Liver (tissue), 9 donors: Measurements from ENCODE around the gene SNCB. TPM values are rescaled to one million over a fixed set of nuclear protein-coding genes. Genes with fewer than 3 reads are reported as not detected.
"Not testable (repeated sequence)": the region's sequence is repeated elsewhere in the genome, so short reads cannot be mapped to it uniquely, and the experiment has no call there.

ENCODE experiments used
- DNase-seq: peaks from one replicate; pipeline ENCODE4 v3.0.0-alpha.2; 2017; ENCODE audit warnings: low spot score
- H3K27ac ChIP-seq, 2 donors: one replicate each; pipeline ENCODE4 v1.7.0; 2013; ENCODE audit warnings: inconsistent platforms in 2 of 2, low read length in 2 of 2, control low read depth in 1 of 2, low read depth in 1 of 2, mild to moderate bottlenecking in 1 of 2
- H3K27me3 ChIP-seq, 4 donors: one replicate each; pipeline versions ENCODE4 v1.6.1 to v1.7.0; 2013; ENCODE audit warnings: low read length in 3 of 4, inconsistent platforms in 1 of 4, mild to moderate bottlenecking in 1 of 4, moderate library complexity in 1 of 4; ENCODE audit not compliant: control insufficient read depth in 4 of 4, insufficient read depth in 4 of 4
- H3K36me3 ChIP-seq, 4 donors: one replicate each; pipeline versions ENCODE4 v1.6.1 to v1.7.0; 2013; ENCODE audit warnings: low read length in 3 of 4, mild to moderate bottlenecking in 3 of 4, low read depth in 1 of 4, moderate library complexity in 1 of 4; ENCODE audit not compliant: control insufficient read depth in 4 of 4, insufficient read depth in 3 of 4
- H3K4me1 ChIP-seq, 4 donors: one replicate each; pipeline versions ENCODE4 v1.6.1 to v1.7.0; 2013; ENCODE audit warnings: low read length in 3 of 4, mild to moderate bottlenecking in 3 of 4, moderate library complexity in 1 of 4; ENCODE audit not compliant: control insufficient read depth in 4 of 4, insufficient read depth in 4 of 4
- H3K4me3 ChIP-seq, 3 donors: one replicate each; pipeline versions ENCODE4 v1.6.1 to v1.7.0; 2013; ENCODE audit warnings: low read length in 3 of 3, control low read depth in 1 of 3, low read depth in 1 of 3, mild to moderate bottlenecking in 1 of 3
- H3K9ac ChIP-seq, 2 donors: one replicate each; pipeline ENCODE4 v1.7.0; 2013; ENCODE audit warnings: low read length in 2 of 2, mild to moderate bottlenecking in 2 of 2, moderate library complexity in 2 of 2, control low read depth in 1 of 2, low read depth in 1 of 2
- H3K9me3 ChIP-seq, 4 donors: one replicate each; pipeline versions ENCODE4 v1.6.1 to v1.7.0; 2013; ENCODE audit warnings: low read length in 3 of 4; ENCODE audit not compliant: control insufficient read depth in 4 of 4
- EGR1 ChIP-seq, 2 donors: IDR thresholded peaks; 2 replicates each; pipeline ENCODE4 v1.6.1; 2016 to 2018; ENCODE audit warnings: antibody characterized with exemption in 2 of 2, low read depth in 2 of 2
- FOXA1 ChIP-seq: IDR thresholded peaks from 2 replicates; pipeline ENCODE4 v1.6.1; 2016; ENCODE audit warnings: antibody characterized with exemption
- FOXA2 ChIP-seq: IDR thresholded peaks from 2 replicates; pipeline ENCODE4 v1.6.1; 2016; ENCODE audit warnings: antibody characterized with exemption
- GABPA ChIP-seq, 2 donors: IDR thresholded peaks in 1 of 2; conservative IDR thresholded peaks in 1 of 2; 2 replicates each; pipeline ENCODE4 v1.6.1; 2016; ENCODE audit warnings: antibody characterized with exemption in 2 of 2, mild to moderate bottlenecking in 1 of 2, moderate library complexity in 1 of 2
- JUND ChIP-seq, 2 donors: IDR thresholded peaks; 2 replicates each; pipeline ENCODE4 v1.6.1; 2016; ENCODE audit warnings: antibody characterized with exemption in 2 of 2
- NR2F2 ChIP-seq: IDR thresholded peaks from 2 replicates; pipeline ENCODE4 v1.6.1; 2016; ENCODE audit warnings: antibody characterized with exemption
- RAD21 ChIP-seq, 2 donors: IDR thresholded peaks; 2 replicates each; pipeline ENCODE4 v1.6.1; 2016; ENCODE audit warnings: antibody characterized with exemption in 2 of 2, mild to moderate bottlenecking in 2 of 2
- RXRA ChIP-seq, 2 donors: IDR thresholded peaks; 2 replicates each; pipeline ENCODE4 v1.6.1; 2017 to 2018; ENCODE audit warnings: antibody characterized with exemption in 2 of 2, mild to moderate bottlenecking in 1 of 2
- SP1 ChIP-seq: IDR thresholded peaks from 2 replicates; pipeline ENCODE4 v1.6.1; 2018; ENCODE audit warnings: antibody characterized with exemption, mild to moderate bottlenecking
- TAF1 ChIP-seq: conservative IDR thresholded peaks from 2 replicates; pipeline ENCODE4 v1.6.1; 2016; ENCODE audit warnings: antibody characterized with exemption, mild to moderate bottlenecking
- YY1 ChIP-seq: IDR thresholded peaks from 2 replicates; pipeline ENCODE4 v1.6.1; 2016; ENCODE audit warnings: antibody characterized with exemption, mild to moderate bottlenecking
- WGBS: extraction: QIAGEN DNeasy Blood & Tissue Kit; methylation state at CpG from one replicate; pipeline ENCODE4 v1.1.7; 2013; 5-methylcytosine and 5-hydroxymethylcytosine counted together
- polyA plus RNA-seq, 2 donors: library from polyadenylated mRNA; stranded (reverse) in 1 of 2; unstranded in 1 of 2; fragments of 200-250 nt in 1 of 2; fragments of >200 nt in 1 of 2; fragmentation: Nextera tagmentation in 1 of 2; extraction: Ambion mirVana in 1 of 2; gene quantifications; one replicate each; pipeline versions ENCODE4 v1.2.1 to v1.2.3, GENCODE V29; 2013 to 2015
- total RNA-seq, 2 donors: library from RNA; depleted of rRNA; stranded (reverse); fragments of >200 nt; gene quantifications; one replicate each; pipeline ENCODE4 v1.2.3, GENCODE V29; 2014
- TF ChIP-seq, protein P1 (sequence below): IDR thresholded peaks from 2 replicates; pipeline ENCODE4 v1.6.1; 2016; ENCODE audit warnings: antibody characterized with exemption, mild to moderate bottlenecking
- TF ChIP-seq, protein P2 (sequence below): IDR thresholded peaks from 2 replicates; pipeline ENCODE4 v1.6.1; 2016; ENCODE audit warnings: antibody characterized with exemption
- TF ChIP-seq, protein P3 (sequence below): IDR thresholded peaks from 2 replicates; pipeline ENCODE4 v1.6.1; 2016; ENCODE audit warnings: antibody characterized with exemption
- TF ChIP-seq, protein P4 (sequence below): IDR thresholded peaks from 2 replicates; pipeline ENCODE4 v1.6.1; 2016; ENCODE audit warnings: antibody characterized with exemption
- TF ChIP-seq, protein P5 (sequence below): fragments of 150-350 bp; IDR thresholded peaks from 2 replicates; pipeline ENCODE4 v1.5.1; 2017; ENCODE audit warnings: improper control_type of control experiment, low read depth, low read length; ENCODE audit not compliant: missing input control
- donor health status: healthy.
- donor health status: healthy.
- donor health status: healthy.
- donor health status: healthy.
- donor health status: healthy.

Gene SNCB
- total and polyA plus RNA-seq, 4 donors = not detected

DNA sequence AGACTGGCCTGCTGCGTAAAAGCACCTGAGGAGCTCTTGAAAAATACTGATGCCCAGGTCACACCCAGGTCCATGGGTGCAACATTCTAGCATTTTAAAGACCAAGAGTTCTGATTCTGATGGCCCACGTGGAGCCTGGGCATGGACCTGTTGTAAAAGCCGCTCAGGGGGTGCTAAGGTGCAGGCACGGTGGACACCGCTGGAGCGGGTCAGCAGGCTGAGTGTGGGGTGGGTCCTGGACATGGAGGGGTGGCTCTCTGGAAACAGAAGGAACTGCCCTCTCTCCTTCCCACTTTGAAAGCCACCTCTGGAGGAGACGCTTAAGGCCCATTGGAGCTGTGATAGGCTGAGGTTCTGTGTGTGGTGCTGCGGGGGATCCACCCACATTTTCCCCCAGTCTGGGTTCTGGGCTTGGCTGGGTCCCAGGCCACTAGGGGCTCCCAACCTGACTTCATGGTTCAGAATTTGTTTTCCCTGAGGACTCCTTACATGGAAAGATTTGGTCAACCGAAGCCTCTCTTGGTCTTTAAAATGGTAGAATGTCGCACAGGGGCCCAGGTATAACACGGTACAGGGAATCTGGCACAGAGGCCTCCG lies 37.0 kb downstream of the SNCB start (continued):
- TF ChIP-seq, protein P1, sequence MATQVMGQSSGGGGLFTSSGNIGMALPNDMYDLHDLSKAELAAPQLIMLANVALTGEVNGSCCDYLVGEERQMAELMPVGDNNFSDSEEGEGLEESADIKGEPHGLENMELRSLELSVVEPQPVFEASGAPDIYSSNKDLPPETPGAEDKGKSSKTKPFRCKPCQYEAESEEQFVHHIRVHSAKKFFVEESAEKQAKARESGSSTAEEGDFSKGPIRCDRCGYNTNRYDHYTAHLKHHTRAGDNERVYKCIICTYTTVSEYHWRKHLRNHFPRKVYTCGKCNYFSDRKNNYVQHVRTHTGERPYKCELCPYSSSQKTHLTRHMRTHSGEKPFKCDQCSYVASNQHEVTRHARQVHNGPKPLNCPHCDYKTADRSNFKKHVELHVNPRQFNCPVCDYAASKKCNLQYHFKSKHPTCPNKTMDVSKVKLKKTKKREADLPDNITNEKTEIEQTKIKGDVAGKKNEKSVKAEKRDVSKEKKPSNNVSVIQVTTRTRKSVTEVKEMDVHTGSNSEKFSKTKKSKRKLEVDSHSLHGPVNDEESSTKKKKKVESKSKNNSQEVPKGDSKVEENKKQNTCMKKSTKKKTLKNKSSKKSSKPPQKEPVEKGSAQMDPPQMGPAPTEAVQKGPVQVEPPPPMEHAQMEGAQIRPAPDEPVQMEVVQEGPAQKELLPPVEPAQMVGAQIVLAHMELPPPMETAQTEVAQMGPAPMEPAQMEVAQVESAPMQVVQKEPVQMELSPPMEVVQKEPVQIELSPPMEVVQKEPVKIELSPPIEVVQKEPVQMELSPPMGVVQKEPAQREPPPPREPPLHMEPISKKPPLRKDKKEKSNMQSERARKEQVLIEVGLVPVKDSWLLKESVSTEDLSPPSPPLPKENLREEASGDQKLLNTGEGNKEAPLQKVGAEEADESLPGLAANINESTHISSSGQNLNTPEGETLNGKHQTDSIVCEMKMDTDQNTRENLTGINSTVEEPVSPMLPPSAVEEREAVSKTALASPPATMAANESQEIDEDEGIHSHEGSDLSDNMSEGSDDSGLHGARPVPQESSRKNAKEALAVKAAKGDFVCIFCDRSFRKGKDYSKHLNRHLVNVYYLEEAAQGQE = no peak
- TF ChIP-seq, protein P2, sequence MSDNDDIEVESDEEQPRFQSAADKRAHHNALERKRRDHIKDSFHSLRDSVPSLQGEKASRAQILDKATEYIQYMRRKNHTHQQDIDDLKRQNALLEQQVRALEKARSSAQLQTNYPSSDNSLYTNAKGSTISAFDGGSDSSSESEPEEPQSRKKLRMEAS = no peak
- no peak for TF ChIP-seq RAD21 (IDR thresholded peaks at IDR 0.05)

DNA sequence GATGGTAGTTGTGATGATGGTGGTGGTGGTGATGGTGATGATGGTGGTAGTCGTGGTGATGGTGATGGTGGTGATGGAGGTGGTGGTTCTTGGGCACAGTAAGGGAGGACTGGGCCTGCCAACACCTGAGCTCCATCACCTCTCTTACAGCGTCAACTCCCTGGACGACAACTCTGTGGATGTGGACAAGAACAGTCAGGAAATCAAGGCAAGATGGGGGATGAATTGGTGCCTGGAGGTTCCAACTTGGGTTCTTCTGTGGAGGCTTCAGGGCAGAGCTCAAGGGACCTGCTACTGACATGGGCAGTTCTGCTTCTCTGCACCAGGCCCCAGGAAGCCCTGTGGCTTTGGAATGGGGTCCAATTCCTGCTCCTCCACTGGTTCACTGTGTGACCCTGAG lies 37.8 kb downstream of the SNCB start:
- Histone ChIP-seq H3K36me3 (peaks cover 0 to 15% (median 3%) of the 10 kb centered on the region in 4 donors), H3K27me3 (no peaks in the 10 kb centered on the region), H3K9me3 (no peaks in the 10 kb centered on the region), H3K27ac (no peak overlapping the region), H3K9ac (no peak overlapping the region), H3K4me1 (peaks cover 4 to 14% (median 6%) of the 10 kb centered on the region in 4 donors), H3K4me3 (no peak overlapping the region)
- no peak for TF ChIP-seq FOXA1
- TF ChIP-seq FOXA2 = no peak
- TF ChIP-seq, protein P1 = no peak
- TF ChIP-seq, protein P3, sequence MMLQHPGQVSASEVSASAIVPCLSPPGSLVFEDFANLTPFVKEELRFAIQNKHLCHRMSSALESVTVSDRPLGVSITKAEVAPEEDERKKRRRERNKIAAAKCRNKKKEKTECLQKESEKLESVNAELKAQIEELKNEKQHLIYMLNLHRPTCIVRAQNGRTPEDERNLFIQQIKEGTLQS = no peak
- TF ChIP-seq GABPA (IDR thresholded peaks at IDR 0.05 in 1 of 2, conservative IDR thresholded peaks at IDR 0.05 in 1 of 2) = no peak
- no peak for TF ChIP-seq RXRA (IDR thresholded peaks at IDR 0.05)
- no peak for TF ChIP-seq EGR1 (IDR thresholded peaks at IDR 0.05; ENCODE audit: low read depth in 2 of 2)
- no peak for TF ChIP-seq JUND (IDR thresholded peaks at IDR 0.05)
- no peak for TF ChIP-seq TAF1
- TF ChIP-seq NR2F2 = no peak
- no peak for TF ChIP-seq YY1
- TF ChIP-seq SP1 = no peak
- no peak for TF ChIP-seq RAD21 (IDR thresholded peaks at IDR 0.05)
- TF ChIP-seq, protein P4, sequence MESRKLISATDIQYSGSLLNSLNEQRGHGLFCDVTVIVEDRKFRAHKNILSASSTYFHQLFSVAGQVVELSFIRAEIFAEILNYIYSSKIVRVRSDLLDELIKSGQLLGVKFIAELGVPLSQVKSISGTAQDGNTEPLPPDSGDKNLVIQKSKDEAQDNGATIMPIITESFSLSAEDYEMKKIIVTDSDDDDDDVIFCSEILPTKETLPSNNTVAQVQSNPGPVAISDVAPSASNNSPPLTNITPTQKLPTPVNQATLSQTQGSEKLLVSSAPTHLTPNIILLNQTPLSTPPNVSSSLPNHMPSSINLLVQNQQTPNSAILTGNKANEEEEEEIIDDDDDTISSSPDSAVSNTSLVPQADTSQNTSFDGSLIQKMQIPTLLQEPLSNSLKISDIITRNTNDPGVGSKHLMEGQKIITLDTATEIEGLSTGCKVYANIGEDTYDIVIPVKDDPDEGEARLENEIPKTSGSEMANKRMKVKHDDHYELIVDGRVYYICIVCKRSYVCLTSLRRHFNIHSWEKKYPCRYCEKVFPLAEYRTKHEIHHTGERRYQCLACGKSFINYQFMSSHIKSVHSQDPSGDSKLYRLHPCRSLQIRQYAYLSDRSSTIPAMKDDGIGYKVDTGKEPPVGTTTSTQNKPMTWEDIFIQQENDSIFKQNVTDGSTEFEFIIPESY = no peak
- TF ChIP-seq, protein P2 = no peak
- TF ChIP-seq, protein P5, sequence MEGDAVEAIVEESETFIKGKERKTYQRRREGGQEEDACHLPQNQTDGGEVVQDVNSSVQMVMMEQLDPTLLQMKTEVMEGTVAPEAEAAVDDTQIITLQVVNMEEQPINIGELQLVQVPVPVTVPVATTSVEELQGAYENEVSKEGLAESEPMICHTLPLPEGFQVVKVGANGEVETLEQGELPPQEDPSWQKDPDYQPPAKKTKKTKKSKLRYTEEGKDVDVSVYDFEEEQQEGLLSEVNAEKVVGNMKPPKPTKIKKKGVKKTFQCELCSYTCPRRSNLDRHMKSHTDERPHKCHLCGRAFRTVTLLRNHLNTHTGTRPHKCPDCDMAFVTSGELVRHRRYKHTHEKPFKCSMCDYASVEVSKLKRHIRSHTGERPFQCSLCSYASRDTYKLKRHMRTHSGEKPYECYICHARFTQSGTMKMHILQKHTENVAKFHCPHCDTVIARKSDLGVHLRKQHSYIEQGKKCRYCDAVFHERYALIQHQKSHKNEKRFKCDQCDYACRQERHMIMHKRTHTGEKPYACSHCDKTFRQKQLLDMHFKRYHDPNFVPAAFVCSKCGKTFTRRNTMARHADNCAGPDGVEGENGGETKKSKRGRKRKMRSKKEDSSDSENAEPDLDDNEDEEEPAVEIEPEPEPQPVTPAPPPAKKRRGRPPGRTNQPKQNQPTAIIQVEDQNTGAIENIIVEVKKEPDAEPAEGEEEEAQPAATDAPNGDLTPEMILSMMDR = no peak
- no peak for DNase-seq
- 97% methylated on average over 3 of the region's 3 CpGs for WGBS

DNA sequence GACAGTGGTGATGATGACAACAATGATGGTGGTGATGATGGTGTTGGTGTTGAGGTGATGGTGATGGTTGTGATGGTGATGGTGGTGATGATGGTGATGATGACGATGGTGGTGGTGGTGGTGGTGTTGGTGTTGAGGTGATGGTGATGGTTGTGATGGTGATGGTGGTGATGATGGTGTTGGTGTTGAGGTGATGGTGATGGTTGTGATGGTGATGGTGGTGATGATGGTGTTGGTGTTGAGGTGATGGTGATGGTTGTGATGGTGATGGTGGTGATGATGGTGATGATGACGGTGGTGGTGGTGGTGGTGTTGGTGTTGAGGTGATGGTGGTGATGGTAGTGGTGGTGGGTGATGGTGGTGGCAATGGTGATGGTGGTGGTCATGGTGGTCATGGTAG lies 38.7 kb downstream of the SNCB start:
- DNase-seq = not testable (repeated sequence)
- 88% methylated on average over 2 of the region's 2 CpGs for WGBS

More for the DNA sequence above, 38.7 kb downstream of the SNCB start:
- H3K9me3 ChIP-seq, H3K4me3 ChIP-seq, H3K27ac ChIP-seq, H3K27me3 ChIP-seq, H3K9ac ChIP-seq, H3K4me1 ChIP-seq: not testable (repeated sequence)
- H3K36me3 ChIP-seq = peaks cover 0 to 15% (median 3%) of the 10 kb centered on the region in 4 donors
